Aorta (tissue), 5 donors: ENCODE measurements around the gene MTA3. TPM values are rescaled to one million over a fixed set of nuclear protein-coding genes. Genes with fewer than 3 reads are reported as not detected.

Source experiments
- ATAC-seq: fragments of 200-7000 bp; cut with Tn5 transposase; one replicate; pipeline ENCODE4 v1.9.1; 2022; ENCODE audit warnings: moderate library complexity; ENCODE audit not compliant: low FRiP score
- DNase-seq, 2 donors: peaks; one replicate each; pipeline ENCODE4 v3.0.0-alpha.2; 2020
- H3K27ac ChIP-seq, 2 donors: one replicate each; pipeline ENCODE4 v1.5.1; 2013; ENCODE audit warnings: low read length in 2 of 2, mild to moderate bottlenecking in 2 of 2, moderate library complexity in 2 of 2, control low read depth in 1 of 2, inconsistent platforms in 1 of 2, low read depth in 1 of 2
- H3K27me3 ChIP-seq, 2 donors: one replicate each; pipeline ENCODE4 v1.6.1; 2013; ENCODE audit warnings: control low read depth in 1 of 2, low read length in 1 of 2, mild to moderate bottlenecking in 1 of 2, moderate library complexity in 1 of 2; ENCODE audit not compliant: insufficient read depth in 2 of 2, control insufficient read depth in 1 of 2
- H3K36me3 ChIP-seq, 2 donors: one replicate each; pipeline ENCODE4 v1.6.1; 2013; ENCODE audit warnings: control low read depth in 1 of 2, low read length in 1 of 2, mild to moderate bottlenecking in 1 of 2; ENCODE audit not compliant: insufficient read depth in 2 of 2, control insufficient read depth in 1 of 2
- H3K4me1 ChIP-seq, 2 donors: one replicate each; pipeline ENCODE4 v1.6.1; 2013; ENCODE audit warnings: low read length in 2 of 2, control low read depth in 1 of 2, mild to moderate bottlenecking in 1 of 2, moderate library complexity in 1 of 2; ENCODE audit not compliant: insufficient read depth in 2 of 2, control insufficient read depth in 1 of 2
- H3K4me3 ChIP-seq, 2 donors: one replicate each; pipeline ENCODE4 v1.5.1; 2013; ENCODE audit warnings: low read length in 2 of 2, control low read depth in 1 of 2, mild to moderate bottlenecking in 1 of 2
- H3K9me3 ChIP-seq: one replicate; pipeline ENCODE4 v1.6.1; 2013; ENCODE audit warnings: mild to moderate bottlenecking, low read length; ENCODE audit not compliant: control insufficient read depth
- WGBS, 2 donors: extraction: QIAGEN DNeasy Blood & Tissue Kit; methylation state at CpG; one replicate each; pipeline ENCODE4 v1.1.7; 2013; 5-methylcytosine and 5-hydroxymethylcytosine counted together
- intact Hi-C, 2 donors: fragments of 100-400 bp; cut with DNase I; formaldehyde crosslinking; loops; one replicate each; pipeline versions ENCODE4 v1.14.2 to v1.15.0; 2022
- polyA plus RNA-seq, 2 donors: library from polyadenylated mRNA; stranded (reverse); fragments of 200-250 nt; gene quantifications; one replicate each; pipeline ENCODE4 v1.2.3, GENCODE V29; 2013
- total RNA-seq, 2 donors: library from RNA; stranded (reverse); fragmentation: NEBNext Ultra II Directional; extraction: Animal tissue kit (Norgen Biotek cat#: 25700); gene quantifications; one replicate each; pipeline ENCODE4 v1.2.1, GENCODE V29; 2021
- donor health status: healthy with polysubstance abuse.
- donor health status: Bipolar disorder and iron deficiency.
- donor health status: DM: no; HTN: no; CAD: no.
- donor health status: DM: no; HTN: no; CAD: no.
- donor health status: DM: yes; HTN: yes; CAD: no.

MTA3 gene
- total and polyA plus RNA-seq, 4 donors: 17.3 to 50.7 (median 36.2) TPM

GRCh38 chr2:42752816-42753813 lies 184.7 kb downstream of the MTA3 start:
- Histone ChIP-seq H3K4me3 (no peak overlapping the region), H3K27me3 (no peaks in the 10 kb centered on the region), H3K36me3 (peaks cover 2 to 3% of the 10 kb centered on the region in 2 donors), H3K4me1 (no peaks in the 10 kb centered on the region), H3K9me3 (no peaks in the 10 kb centered on the region), H3K27ac (no peak overlapping the region)
- intact Hi-C loops: no loop called here
- WGBS, 2 donors: 91 to 92% methylated on average over 24 of the region's 24 CpGs
- DNase-seq (no peak), ATAC-seq (no peak)

GRCh38 chr2:42754021-42754775 lies 185.8 kb downstream of the MTA3 start:
- no peak overlapping the region for H3K27ac ChIP-seq
- 47 to 58% methylated on average over 11 of the region's 11 CpGs for WGBS, 2 donors
- H3K4me1 ChIP-seq: no peaks in the 10 kb centered on the region
- peaks cover 0 to 3% of the 10 kb centered on the region in 2 donors for H3K36me3 ChIP-seq
- no peak for DNase-seq
- no peaks in the 10 kb centered on the region for H3K27me3 ChIP-seq
- H3K4me3 ChIP-seq: no peak overlapping the region
- intact Hi-C loops: no loop called here
- no peaks in the 10 kb centered on the region for H3K9me3 ChIP-seq
- peak; percentile 31 for ATAC-seq

GRCh38 chr2:42754776-42755140 lies 186.3 kb downstream of the MTA3 start:
- Histone ChIP-seq H3K9me3 (no peaks in the 10 kb centered on the region), H3K36me3 (peaks cover 0 to 3% of the 10 kb centered on the region in 2 donors), H3K27me3 (no peaks in the 10 kb centered on the region), H3K4me1 (no peaks in the 10 kb centered on the region), H3K27ac (no peak overlapping the region), H3K4me3 (no peak overlapping the region)
- WGBS, 2 donors: 76 to 83% methylated on average over 8 of the region's 8 CpGs
- ATAC-seq (peak; percentile 31), DNase-seq (no peak)
- intact Hi-C loops: no loop called here

- DNase-seq (peak in 1 of 2 donors; percentile 66), ATAC-seq (peak; percentile 21)
- Histone ChIP-seq H3K9me3 (no peaks in the 10 kb centered on the region), H3K27ac (no peak overlapping the region), H3K27me3 (no peaks in the 10 kb centered on the region), H3K4me1 (no peaks in the 10 kb centered on the region), H3K36me3 (peaks cover 0 to 3% of the 10 kb centered on the region in 2 donors), H3K4me3 (no peak overlapping the region)
- WGBS, 2 donors: 66 to 74% methylated on average over 14 of the region's 14 CpGs
- intact Hi-C loops: no loop called here
These were observed 186.9 kb downstream of the MTA3 start for GRCh38 chr2:42755191-42755880.

GRCh38 chr2:42756150-42756775 lies 187.8 kb downstream of the MTA3 start:
- DNase-seq: no peak
- Histone ChIP-seq H3K4me3 (no peak overlapping the region), H3K27ac (no peak overlapping the region), H3K27me3 (no peaks in the 10 kb centered on the region), H3K9me3 (no peaks in the 10 kb centered on the region), H3K36me3 (peaks cover 0 to 3% of the 10 kb centered on the region in 2 donors), H3K4me1 (no peaks in the 10 kb centered on the region)
- no peak for ATAC-seq
- 80 to 83% methylated on average over 10 of the region's 10 CpGs for WGBS, 2 donors
- intact Hi-C loops: no loop called here

- no peaks in the 10 kb centered on the region for H3K27me3 ChIP-seq
- H3K9me3 ChIP-seq: no peaks in the 10 kb centered on the region
- H3K27ac ChIP-seq: no peak overlapping the region
- ATAC-seq: no peak
- no peak overlapping the region for H3K4me3 ChIP-seq
- peaks cover 0 to 3% of the 10 kb centered on the region in 2 donors for H3K36me3 ChIP-seq
- H3K4me1 ChIP-seq: no peaks in the 10 kb centered on the region
- intact Hi-C loops: no loop called here
- WGBS, 2 donors: 87 to 88% methylated on average over 6 of the region's 6 CpGs
- no peak for DNase-seq
These were observed 188.6 kb downstream of the MTA3 start for GRCh38 chr2:42756966-42757513.

- H3K9me3 ChIP-seq: no peaks in the 10 kb centered on the region
- no peaks in the 10 kb centered on the region for H3K27me3 ChIP-seq
- 88 to 91% methylated on average over 4 of the region's 4 CpGs for WGBS, 2 donors
- DNase-seq (no peak), ATAC-seq (no peak)
- peaks cover 0 to 3% of the 10 kb centered on the region in 2 donors for H3K36me3 ChIP-seq
- H3K27ac ChIP-seq: no peak overlapping the region
- intact Hi-C loops: no loop called here
- no peaks in the 10 kb centered on the region for H3K4me1 ChIP-seq
- no peak overlapping the region for H3K4me3 ChIP-seq
These were observed 189.7 kb downstream of the MTA3 start for GRCh38 chr2:42757981-42758740.
